ENCODE measurements around the gene SAG.

GRCh38 chr2:233271693-233272092, 35.9 kb upstream of the SAG start:
- no peak for TF ChIP-seq ARNT (IDR thresholded peaks at IDR 0.05)
- TF ChIP-seq CTBP1 (IDR thresholded peaks at IDR 0.05; ENCODE audit: borderline replicate concordance), result no peak
- TF ChIP-seq SUZ12 (IDR thresholded peaks at IDR 0.05), result no peak
- no peak for TF ChIP-seq FOXM1 (IDR thresholded peaks at IDR 0.05; ENCODE audit: borderline replicate concordance)
- no peak for TF ChIP-seq BHLHE40 (IDR thresholded peaks at IDR 0.05; ENCODE audit: borderline replicate concordance)
- TF ChIP-seq HDGF (IDR thresholded peaks at IDR 0.05; ENCODE audit: borderline replicate concordance), result no peak
- no peak for TF ChIP-seq FOXA1 (IDR thresholded peaks at IDR 0.05)
